Measurements from ENCODE around the gene RABEP2.

Gene RABEP2

DNA sequence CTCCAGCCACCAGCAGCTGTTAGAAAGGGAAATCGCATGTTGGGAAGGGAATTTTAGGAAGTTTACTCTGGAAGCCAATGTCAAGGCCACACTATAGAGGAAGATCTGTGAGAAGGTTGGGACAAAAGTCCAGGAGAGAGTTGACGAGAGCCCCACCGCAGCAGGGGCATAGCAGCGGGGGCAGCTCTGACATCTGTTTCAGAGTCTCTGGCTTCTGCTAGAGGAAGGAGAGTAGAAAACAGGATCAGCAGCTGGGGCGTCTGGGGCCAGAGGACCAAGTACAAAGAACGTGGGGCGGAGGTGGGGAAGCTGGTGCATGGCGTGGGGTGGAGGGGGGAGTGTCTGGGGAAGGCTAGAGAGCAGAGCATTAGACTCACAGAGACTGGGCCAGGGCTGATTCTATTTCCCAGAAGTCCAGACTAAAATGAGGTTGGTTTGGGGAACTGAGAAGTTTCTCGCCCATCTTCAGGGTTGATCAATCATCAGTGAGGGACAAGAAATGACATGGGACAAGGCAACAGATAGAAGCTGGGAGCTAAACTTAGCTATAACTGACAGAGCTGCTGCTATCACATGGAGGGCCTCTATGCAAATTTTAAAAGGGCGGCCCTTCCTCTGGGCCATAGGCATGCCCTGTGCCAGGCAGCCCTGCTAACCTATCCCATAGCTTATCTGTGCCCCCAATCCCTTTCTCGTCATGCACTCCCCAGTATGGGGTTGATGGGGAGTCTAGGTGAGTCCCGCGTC lies 1.2 kb downstream of the RABEP2 start (continued):
- TF ChIP-seq ZNF70 (CRISPR knock-in tag; IDR thresholded peaks at IDR 0.05) (no peak), RARB (CRISPR knock-in tag; IDR thresholded peaks at IDR 0.05) (no peak), PPARA (CRISPR knock-in tag; IDR thresholded peaks at IDR 0.05; ENCODE audit: borderline replicate concordance) (no peak), TCF4 (CRISPR knock-in tag; IDR thresholded peaks at IDR 0.05; ENCODE audit: borderline replicate concordance) (no peak), ZNF565 (CRISPR knock-in tag; conservative IDR thresholded peaks at IDR 0.05; ENCODE audit: low read depth) (no peak), ZFP3 (CRISPR knock-in tag; IDR thresholded peaks at IDR 0.05) (no peak)
- TF ChIP-seq, protein P1, sequence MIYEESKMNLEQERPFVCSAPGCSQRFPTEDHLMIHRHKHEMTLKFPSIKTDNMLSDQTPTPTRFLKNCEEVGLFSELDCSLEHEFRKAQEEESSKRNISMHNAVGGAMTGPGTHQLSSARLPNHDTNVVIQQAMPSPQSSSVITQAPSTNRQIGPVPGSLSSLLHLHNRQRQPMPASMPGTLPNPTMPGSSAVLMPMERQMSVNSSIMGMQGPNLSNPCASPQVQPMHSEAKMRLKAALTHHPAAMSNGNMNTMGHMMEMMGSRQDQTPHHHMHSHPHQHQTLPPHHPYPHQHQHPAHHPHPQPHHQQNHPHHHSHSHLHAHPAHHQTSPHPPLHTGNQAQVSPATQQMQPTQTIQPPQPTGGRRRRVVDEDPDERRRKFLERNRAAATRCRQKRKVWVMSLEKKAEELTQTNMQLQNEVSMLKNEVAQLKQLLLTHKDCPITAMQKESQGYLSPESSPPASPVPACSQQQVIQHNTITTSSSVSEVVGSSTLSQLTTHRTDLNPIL (CRISPR knock-in tag; IDR thresholded peaks at IDR 0.05; ENCODE audit: low read depth), result no peak

DNA sequence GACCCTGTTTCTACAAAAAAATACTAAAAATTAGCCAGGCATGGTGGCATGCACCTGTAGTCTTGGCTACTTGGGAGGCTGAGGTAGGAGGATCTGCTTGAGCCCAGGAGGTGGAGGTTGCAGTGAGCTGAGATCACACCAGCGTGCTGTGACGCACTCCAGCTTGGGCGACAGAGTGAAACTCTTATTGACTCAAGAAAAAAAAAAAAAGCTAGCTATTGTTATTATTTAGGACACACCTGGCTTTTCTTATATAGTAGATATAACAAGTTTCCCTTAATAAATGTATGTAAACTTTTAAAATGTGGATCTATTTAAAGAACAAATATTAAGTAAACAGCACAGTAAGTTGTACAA lies 1.8 kb downstream of the RABEP2 start:
- no peak for TF ChIP-seq OSR1 (CRISPR knock-in tag; IDR thresholded peaks at IDR 0.05)
- no peak for TF ChIP-seq GLIS3 (CRISPR knock-in tag; IDR thresholded peaks at IDR 0.05)
- no peak for TF ChIP-seq TOX (CRISPR knock-in tag; IDR thresholded peaks at IDR 0.05; ENCODE audit: borderline replicate concordance)
- TF ChIP-seq, protein P2, sequence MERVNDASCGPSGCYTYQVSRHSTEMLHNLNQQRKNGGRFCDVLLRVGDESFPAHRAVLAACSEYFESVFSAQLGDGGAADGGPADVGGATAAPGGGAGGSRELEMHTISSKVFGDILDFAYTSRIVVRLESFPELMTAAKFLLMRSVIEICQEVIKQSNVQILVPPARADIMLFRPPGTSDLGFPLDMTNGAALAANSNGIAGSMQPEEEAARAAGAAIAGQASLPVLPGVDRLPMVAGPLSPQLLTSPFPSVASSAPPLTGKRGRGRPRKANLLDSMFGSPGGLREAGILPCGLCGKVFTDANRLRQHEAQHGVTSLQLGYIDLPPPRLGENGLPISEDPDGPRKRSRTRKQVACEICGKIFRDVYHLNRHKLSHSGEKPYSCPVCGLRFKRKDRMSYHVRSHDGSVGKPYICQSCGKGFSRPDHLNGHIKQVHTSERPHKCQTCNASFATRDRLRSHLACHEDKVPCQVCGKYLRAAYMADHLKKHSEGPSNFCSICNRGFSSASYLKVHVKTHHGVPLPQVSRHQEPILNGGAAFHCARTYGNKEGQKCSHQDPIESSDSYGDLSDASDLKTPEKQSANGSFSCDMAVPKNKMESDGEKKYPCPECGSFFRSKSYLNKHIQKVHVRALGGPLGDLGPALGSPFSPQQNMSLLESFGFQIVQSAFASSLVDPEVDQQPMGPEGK (CRISPR knock-in tag; IDR thresholded peaks at IDR 0.05; ENCODE audit: borderline replicate concordance), result no peak
- TF ChIP-seq ZNF565 (CRISPR knock-in tag; conservative IDR thresholded peaks at IDR 0.05; ENCODE audit: low read depth), result no peak
- TF ChIP-seq ZNF70 (CRISPR knock-in tag; IDR thresholded peaks at IDR 0.05), result no peak
- TF ChIP-seq SNAI2 (CRISPR knock-in tag; IDR thresholded peaks at IDR 0.05), result no peak
- TF ChIP-seq ESRRG (CRISPR knock-in tag; IDR thresholded peaks at IDR 0.05), result no peak
- no peak for TF ChIP-seq ARNTL (CRISPR knock-in tag; IDR thresholded peaks at IDR 0.05; ENCODE audit: borderline replicate concordance, low read depth)
- TF ChIP-seq RARB (CRISPR knock-in tag; IDR thresholded peaks at IDR 0.05), result no peak
- no peak for TF ChIP-seq PPARA (CRISPR knock-in tag; IDR thresholded peaks at IDR 0.05; ENCODE audit: borderline replicate concordance)
- no peak for TF ChIP-seq ZFP3 (CRISPR knock-in tag; IDR thresholded peaks at IDR 0.05)
- TF ChIP-seq, protein P3, sequence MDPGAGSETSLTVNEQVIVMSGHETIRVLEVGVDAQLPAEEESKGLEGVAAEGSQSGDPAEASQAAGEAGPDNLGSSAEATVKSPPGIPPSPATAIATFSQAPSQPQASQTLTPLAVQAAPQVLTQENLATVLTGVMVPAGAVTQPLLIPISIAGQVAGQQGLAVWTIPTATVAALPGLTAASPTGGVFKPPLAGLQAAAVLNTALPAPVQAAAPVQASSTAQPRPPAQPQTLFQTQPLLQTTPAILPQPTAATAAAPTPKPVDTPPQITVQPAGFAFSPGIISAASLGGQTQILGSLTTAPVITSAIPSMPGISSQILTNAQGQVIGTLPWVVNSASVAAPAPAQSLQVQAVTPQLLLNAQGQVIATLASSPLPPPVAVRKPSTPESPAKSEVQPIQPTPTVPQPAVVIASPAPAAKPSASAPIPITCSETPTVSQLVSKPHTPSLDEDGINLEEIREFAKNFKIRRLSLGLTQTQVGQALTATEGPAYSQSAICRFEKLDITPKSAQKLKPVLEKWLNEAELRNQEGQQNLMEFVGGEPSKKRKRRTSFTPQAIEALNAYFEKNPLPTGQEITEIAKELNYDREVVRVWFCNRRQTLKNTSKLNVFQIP (CRISPR knock-in tag; IDR thresholded peaks at IDR 0.05; ENCODE audit: borderline replicate concordance, low read depth), result no peak
- ATAC-seq, result no peak

DNA sequence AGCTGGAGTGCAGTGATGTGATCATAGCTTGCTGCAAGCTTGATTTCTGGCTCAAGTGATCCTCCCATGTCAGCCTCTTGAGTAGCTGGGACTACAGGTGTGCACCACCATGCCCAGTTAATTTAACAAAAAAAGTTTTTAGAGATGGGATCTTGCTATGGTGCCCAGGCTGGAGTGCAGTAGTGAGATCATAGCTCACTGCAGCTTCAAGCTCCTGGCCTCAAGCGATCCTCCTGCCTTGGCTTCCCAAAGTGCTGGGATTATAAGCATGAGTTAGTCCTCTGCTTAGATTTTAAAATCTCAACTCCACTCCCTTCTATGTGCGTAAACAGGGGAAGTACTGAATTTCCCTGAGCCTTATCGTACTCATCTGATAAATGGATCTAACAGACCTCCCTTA lies 6.3 kb downstream of the RABEP2 start:
- TF ChIP-seq, protein P4, sequence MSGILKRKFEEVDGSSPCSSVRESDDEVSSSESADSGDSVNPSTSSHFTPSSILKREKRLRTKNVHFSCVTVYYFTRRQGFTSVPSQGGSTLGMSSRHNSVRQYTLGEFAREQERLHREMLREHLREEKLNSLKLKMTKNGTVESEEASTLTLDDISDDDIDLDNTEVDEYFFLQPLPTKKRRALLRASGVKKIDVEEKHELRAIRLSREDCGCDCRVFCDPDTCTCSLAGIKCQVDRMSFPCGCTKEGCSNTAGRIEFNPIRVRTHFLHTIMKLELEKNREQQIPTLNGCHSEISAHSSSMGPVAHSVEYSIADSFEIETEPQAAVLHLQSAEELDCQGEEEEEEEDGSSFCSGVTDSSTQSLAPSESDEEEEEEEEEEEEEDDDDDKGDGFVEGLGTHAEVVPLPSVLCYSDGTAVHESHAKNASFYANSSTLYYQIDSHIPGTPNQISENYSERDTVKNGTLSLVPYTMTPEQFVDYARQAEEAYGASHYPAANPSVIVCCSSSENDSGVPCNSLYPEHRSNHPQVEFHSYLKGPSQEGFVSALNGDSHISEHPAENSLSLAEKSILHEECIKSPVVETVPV (CRISPR knock-in tag; IDR thresholded peaks at IDR 0.05), result no peak
- TF ChIP-seq ZC3H10 (CRISPR knock-in tag; IDR thresholded peaks at IDR 0.05) (no peak), TOX (CRISPR knock-in tag; IDR thresholded peaks at IDR 0.05; ENCODE audit: borderline replicate concordance) (no peak), SNAI2 (CRISPR knock-in tag; IDR thresholded peaks at IDR 0.05) (no peak), CSDC2 (CRISPR knock-in tag; IDR thresholded peaks at IDR 0.05) (no peak), ZNF70 (CRISPR knock-in tag; IDR thresholded peaks at IDR 0.05) (no peak), ZFP3 (CRISPR knock-in tag; IDR thresholded peaks at IDR 0.05) (no peak), ARNTL (CRISPR knock-in tag; IDR thresholded peaks at IDR 0.05; ENCODE audit: borderline replicate concordance, low read depth) (no peak), PPARA (CRISPR knock-in tag; IDR thresholded peaks at IDR 0.05; ENCODE audit: borderline replicate concordance) (no peak), RARB (CRISPR knock-in tag; IDR thresholded peaks at IDR 0.05) (no peak), BACH2 (CRISPR knock-in tag; IDR thresholded peaks at IDR 0.05; ENCODE audit: borderline replicate concordance) (no peak)
- TF ChIP-seq, protein P1 (CRISPR knock-in tag; IDR thresholded peaks at IDR 0.05; ENCODE audit: low read depth), result no peak
- TF ChIP-seq, protein P5, sequence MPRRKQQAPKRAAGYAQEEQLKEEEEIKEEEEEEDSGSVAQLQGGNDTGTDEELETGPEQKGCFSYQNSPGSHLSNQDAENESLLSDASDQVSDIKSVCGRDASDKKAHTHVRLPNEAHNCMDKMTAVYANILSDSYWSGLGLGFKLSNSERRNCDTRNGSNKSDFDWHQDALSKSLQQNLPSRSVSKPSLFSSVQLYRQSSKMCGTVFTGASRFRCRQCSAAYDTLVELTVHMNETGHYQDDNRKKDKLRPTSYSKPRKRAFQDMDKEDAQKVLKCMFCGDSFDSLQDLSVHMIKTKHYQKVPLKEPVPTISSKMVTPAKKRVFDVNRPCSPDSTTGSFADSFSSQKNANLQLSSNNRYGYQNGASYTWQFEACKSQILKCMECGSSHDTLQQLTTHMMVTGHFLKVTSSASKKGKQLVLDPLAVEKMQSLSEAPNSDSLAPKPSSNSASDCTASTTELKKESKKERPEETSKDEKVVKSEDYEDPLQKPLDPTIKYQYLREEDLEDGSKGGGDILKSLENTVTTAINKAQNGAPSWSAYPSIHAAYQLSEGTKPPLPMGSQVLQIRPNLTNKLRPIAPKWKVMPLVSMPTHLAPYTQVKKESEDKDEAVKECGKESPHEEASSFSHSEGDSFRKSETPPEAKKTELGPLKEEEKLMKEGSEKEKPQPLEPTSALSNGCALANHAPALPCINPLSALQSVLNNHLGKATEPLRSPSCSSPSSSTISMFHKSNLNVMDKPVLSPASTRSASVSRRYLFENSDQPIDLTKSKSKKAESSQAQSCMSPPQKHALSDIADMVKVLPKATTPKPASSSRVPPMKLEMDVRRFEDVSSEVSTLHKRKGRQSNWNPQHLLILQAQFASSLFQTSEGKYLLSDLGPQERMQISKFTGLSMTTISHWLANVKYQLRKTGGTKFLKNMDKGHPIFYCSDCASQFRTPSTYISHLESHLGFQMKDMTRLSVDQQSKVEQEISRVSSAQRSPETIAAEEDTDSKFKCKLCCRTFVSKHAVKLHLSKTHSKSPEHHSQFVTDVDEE (CRISPR knock-in tag; IDR thresholded peaks at IDR 0.05), result no peak
- no peak for ATAC-seq
